HG03558 (cell line): ENCODE measurements around the gene PPEF2.
"Not testable (repeated sequence)": the region's sequence is repeated elsewhere in the genome, so short reads cannot be mapped to it uniquely, and the experiment has no call there.

Source experiments
- ATAC-seq: cut with Tn5 transposase; IDR thresholded peaks from one replicate; pipeline ENCODE4 v1.9.1; 2021; ENCODE audit warnings: moderate number of reproducible peaks; ENCODE audit not compliant: unreplicated experiment; ENCODE audit errors: extremely low read depth

The PPEF2 gene, protein sequence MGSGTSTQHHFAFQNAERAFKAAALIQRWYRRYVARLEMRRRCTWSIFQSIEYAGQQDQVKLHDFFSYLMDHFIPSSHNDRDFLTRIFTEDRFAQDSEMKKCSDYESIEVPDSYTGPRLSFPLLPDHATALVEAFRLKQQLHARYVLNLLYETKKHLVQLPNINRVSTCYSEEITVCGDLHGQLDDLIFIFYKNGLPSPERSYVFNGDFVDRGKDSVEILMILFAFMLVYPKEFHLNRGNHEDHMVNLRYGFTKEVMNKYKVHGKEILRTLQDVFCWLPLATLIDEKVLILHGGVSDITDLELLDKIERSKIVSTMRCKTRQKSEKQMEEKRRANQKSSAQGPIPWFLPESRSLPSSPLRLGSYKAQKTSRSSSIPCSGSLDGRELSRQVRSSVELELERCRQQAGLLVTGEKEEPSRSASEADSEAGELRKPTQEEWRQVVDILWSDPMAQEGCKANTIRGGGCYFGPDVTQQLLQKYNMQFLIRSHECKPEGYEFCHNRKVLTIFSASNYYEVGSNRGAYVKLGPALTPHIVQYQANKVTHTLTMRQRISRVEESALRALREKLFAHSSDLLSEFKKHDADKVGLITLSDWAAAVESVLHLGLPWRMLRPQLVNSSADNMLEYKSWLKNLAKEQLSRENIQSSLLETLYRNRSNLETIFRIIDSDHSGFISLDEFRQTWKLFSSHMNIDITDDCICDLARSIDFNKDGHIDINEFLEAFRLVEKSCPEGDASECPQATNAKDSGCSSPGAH

DNA sequence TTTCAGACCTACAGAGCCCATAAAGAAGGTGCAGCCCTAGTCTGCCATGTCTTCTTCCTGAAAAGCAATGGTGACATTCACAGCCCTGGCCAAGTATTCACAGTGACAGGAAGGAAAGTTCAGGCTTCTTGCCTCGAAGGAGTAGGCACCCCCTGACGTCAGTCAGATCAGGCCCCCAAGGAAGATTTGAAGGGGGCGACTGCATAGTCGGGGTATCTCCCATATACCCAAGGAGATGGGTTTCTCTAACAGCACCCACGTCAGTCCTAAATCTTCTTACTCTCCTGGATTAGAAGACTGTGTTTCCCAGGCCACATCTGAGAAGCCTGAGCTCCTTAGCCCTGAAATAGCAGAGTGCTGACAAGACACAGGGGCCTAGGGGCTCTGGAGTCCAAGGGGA lies at the start of gene PPEF2:
TSS of gene PPEF2 (minus strand) at position 101 of the 400 bp plus-strand sequence. CDS start 6,127 bp downstream, outside the sequence.
- no peak for ATAC-seq

- ATAC-seq = no peak
Observed at GRCh38 chr4:75950213-75950815, 48.1 kb upstream of the PPEF2 start.

- no peak for ATAC-seq
Observed at GRCh38 chr4:75948822-75949444, 46.7 kb upstream of the PPEF2 start.

DNA sequence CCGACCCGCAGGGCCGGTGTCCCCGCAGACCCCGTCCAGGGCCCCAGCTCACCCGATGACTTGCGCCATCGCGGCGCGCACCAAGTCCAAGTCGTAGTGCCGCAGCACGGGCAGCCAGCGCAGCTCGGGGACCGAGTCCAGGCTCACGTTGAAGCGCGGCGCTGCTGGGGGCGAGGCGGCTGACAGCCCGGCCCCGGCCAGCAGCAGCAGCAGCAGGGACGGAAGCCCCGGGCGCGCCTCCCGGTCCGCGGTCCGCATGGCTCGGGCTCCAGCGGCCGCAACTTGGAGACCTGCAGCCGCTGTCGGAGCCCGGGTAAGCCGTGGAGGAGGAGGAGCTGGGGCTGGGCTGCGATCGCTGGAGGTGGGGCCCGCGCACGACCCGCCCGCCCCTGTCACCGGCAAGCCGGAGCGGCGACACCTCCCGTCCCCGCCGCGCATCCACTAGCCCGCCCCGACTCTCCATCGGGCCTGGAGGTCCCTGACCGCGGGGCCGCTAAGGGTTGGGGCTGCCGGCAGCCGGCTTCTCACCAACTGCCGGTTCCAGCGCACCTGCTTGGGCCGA lies 38.5 kb upstream of the PPEF2 start, which contains the start of gene NAAA:
TSS of gene NAAA (minus strand) at position 322 of the 562 bp plus-strand sequence. CDS start at position 258, 64 bp downstream.
- peak; percentile 37 for ATAC-seq

DNA sequence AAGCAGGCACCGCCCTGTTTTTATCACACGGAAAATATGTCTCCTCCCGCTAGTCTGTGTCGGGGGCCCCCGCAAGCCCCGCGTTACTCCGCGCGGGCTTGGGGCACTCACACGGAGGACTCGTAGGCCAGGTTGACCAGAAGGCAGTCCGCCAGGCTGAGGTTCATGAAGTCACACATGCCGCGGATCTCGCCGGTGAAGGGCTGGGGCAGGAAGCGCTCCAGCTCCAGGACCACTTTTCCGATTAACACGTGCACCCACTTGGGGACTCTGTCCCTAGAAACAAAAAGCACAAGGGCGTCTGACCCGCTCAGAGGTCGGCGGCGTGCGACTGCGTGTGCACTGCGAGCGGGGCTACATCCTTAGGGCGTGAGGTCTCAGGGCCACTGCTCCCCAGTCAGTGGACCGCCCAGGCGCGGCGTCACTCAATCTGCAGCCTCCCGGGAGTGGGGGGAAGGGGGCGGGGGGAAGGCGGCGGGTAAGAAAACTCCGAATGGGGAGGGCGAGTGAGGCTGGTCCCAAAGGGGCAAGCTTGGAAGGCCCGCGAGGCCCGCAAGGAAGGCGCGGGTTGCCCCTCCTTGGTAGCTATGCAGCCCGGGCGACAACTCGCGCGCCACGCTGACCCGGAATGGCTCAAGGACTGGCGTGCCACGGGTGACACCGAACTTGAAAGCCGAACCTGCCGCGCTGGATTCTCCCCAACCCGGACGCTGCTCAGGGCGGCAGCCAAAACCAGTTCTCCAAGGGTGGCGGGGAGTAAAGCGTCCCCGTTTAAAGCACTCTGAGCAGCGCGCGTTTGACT lies 37.8 kb upstream of the PPEF2 start:
- ATAC-seq = peak; percentile 20

- no peak for ATAC-seq
Observed at GRCh38 chr4:75935628-75936027, 33.4 kb upstream of the PPEF2 start.

- no peak for ATAC-seq
Observed at GRCh38 chr4:75930152-75930551, 27.9 kb upstream of the PPEF2 start.

- ATAC-seq = not testable (repeated sequence)
Observed at GRCh38 chr4:75924916-75925315, 22.7 kb upstream of the PPEF2 start.

DNA sequence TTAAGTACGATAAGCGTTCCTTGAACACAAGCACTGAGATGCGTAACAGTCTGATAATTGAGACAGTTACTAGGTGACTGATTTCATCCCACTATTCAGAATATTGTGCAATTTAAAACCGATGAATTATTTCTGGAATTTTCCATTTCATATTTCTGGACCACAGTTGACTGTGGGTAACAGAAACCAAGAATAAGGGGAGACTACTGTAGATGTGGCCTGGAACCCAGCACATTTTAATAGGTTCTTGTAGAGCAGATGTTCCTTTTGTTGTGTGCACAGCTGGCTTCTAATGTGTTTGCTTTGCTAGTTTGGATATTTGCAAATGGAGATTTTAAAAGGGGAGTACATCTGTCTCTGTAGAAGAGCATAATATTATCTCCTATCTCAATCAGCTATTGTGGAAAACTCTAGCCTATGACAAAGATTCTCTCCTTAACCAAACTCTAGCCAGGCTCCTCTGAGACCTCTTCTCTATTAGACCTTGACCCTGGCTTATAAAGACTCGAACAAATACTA lies 22.1 kb upstream of the PPEF2 start:
- ATAC-seq = no peak

- no peak for ATAC-seq
Observed at GRCh38 chr4:75922588-75922987, 20.3 kb upstream of the PPEF2 start.

DNA sequence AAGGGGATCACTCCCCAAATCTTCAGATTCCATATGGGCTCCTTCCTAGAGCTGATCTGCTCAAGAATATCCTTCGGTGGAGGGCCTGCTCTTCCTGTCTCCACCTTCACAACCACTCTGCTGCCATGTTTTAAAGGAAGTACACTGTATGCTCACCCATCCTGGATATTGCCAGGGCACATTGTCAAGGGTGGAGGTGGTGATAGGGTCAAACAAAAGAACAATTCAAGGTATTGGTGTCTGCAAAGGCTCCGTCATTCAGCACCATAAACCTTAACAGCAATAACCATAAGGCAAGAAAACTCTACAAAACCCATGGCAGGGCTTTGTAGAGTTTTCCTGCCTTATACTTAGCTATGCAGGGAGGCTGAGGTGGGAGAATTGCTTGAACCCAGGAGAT lies 19.7 kb upstream of the PPEF2 start:
- ATAC-seq = no peak

- no peak for ATAC-seq
Observed at GRCh38 chr4:75920327-75920726, 18.1 kb upstream of the PPEF2 start.

GRCh38 chr4:75919920-75920319 lies 17.7 kb upstream of the PPEF2 start:
- ATAC-seq = no peak

DNA sequence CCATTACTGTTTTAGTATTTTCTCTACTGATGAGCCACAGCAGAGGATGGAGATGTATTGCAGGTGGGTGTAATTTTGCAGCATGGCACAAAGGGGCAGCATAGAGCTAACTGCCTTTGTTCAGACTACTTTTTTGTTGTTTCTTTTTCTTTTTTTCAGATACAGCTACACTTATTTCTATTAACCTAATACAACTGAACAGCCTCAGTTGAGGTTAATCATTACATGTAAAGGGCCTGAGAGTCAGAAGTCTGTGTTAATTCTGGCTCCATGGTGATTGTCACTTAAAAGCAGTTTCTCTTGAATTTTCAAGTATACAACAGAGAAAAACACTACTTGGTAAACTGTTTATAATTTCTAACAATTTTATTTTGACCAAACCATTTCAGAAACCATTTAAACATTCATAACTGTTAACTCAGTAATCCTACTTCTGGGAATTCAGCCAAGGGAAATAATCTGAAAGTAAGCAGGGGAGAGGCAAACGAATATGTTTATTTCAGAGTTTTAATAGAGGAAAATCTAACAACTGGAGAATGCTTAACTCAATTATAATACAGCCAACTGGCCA lies 13.9 kb upstream of the PPEF2 start:
- no peak for ATAC-seq

GRCh38 chr4:75912968-75913367 lies 10.7 kb upstream of the PPEF2 start:
- ATAC-seq = no peak

DNA sequence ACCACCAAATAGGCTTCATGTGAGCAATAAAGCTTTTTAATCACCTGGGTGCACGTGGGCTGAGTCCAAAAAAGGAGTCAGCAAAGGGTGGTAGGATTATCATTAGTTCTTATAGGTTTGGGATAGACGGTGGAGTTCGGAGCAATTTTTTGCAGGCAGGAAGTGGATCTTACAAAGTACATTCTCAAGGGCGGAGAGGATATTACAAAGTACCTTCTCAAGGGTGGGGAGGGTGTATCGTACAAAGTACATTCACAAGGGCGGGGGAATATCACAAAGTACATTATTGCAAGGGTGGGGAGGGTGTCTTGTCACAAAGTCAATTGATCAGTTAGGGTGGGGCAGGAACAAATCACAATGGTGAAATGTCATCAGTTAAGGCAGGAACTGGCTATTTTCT lies 8.6 kb upstream of the PPEF2 start:
- not testable (repeated sequence) for ATAC-seq

DNA sequence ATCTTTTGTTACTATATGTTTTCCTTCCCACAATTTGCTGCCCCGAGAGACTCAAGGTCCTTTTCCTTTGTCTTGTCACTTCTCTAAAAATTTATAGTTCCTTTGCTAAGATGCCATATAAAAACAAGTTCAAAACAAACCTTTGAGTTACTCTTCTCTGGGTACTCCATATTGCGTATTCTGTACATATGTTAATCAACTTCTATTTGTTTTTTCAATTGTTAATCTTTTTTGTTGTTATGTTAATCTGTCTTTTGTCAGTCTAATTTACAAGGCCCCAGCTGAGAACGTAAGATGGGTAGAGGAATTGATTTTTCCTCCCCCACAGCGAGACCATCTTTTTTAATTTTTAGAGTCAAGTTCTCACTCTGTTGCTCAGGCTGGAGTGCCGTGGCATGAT lies 7.2 kb upstream of the PPEF2 start:
- ATAC-seq = no peak

DNA sequence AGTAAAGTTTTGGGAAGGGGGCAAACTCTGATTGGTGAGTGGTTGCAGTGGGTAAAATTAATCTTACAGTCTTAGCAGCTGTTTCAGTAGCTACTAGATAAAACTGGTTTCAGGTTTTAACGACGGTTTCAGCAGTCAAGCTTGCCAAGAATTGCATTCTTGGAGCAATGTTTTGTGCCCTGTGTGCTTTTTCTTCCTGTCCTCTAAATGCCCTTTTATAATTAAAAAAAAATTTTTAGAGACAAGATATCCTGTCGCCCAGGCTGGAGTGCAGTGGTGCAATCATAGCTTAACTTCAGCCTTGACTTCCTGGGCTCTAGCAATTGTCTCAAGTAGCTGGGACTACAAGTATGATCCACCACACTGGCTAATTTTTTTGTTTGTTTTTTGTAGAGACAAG lies 6.3 kb upstream of the PPEF2 start:
- no peak for ATAC-seq

- ATAC-seq = no peak
Observed at GRCh38 chr4:75907966-75908365, 5.7 kb upstream of the PPEF2 start.
